Activated T-cell treated with anti-CD3 and anti-CD28 coated beads, Interleukin-2, amount 50 U/mL, for 48 hours (primary cell): ENCODE measurements around the gene ZNF383.
"Not testable (repeated sequence)": the region's sequence is repeated elsewhere in the genome, so short reads cannot be mapped to it uniquely, and the experiment has no call there.

Experiments
- DNase-seq, 2 experiments: peaks; one replicate each; pipeline ENCODE4 v3.0.0-alpha.2; 2020

ZNF383 gene

GRCh38 chr19:37294246-37294645, 76.2 kb downstream of the ZNF383 start:
- not testable (repeated sequence) for DNase-seq
